HUES6 (cell line): ENCODE results near the gene CD79B.

Source experiments
- H3K27ac ChIP-seq: 2 replicates; pipeline ENCODE4 v1.7.0; 2013; ENCODE audit warnings: low read depth, mild to moderate bottlenecking, low read length, inconsistent platforms
- H3K27me3 ChIP-seq: 2 replicates; pipeline ENCODE4 v1.6.1; 2013; ENCODE audit warnings: low read length; ENCODE audit not compliant: control insufficient read depth, insufficient read depth
- H3K36me3 ChIP-seq: 2 replicates; pipeline ENCODE4 v1.6.1; 2013; ENCODE audit warnings: low read length; ENCODE audit not compliant: control insufficient read depth, insufficient read depth
- H3K4me1 ChIP-seq: 2 replicates; pipeline ENCODE4 v1.6.1; 2013; ENCODE audit warnings: low read length; ENCODE audit not compliant: control insufficient read depth, insufficient read depth
- H3K4me3 ChIP-seq: 2 replicates; pipeline ENCODE4 v1.5.1; 2013; ENCODE audit warnings: low read depth, low read length
- H3K9ac ChIP-seq: one replicate; pipeline ENCODE4 v1.6.1; 2013; ENCODE audit warnings: mild to moderate bottlenecking, low read length
- H3K9me3 ChIP-seq: 2 replicates; pipeline ENCODE4 v1.6.1; 2013; ENCODE audit warnings: low read depth, low read length; ENCODE audit not compliant: control insufficient read depth, insufficient read depth

Gene CD79B

DNA sequence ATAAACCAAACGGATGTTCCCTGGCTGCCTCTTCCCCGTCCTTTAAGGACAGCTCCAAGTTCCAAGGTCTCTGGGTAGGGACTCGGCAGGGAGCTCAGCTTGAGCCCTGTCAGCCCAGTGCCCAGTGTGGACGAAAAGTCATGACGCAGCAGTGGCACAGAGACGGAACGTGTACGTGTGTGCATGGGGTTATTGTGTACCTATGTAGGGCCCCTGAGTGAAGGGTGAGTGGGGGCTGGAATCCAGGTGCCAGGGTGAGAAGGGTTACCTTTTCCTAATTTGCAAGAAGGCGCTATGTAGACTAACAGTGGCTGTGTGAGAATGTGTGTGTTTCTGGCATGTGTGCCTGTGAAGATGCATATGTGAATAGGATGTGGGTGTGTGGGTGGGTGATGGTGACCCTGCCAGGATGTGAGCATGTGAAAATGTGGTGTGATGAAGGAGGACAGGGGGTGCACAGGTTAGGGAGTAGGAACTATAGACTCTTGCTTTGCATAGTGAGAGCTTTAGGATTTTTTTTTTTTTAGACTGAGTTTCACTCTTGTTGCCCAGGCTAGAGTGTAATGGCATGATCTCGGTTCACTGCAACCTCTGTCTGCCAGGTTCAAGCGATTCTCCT lies 34.6 kb upstream of the CD79B start:
- Histone ChIP-seq H3K9ac (no peak overlapping the region), H3K36me3 (no peaks in the 10 kb centered on the region), H3K27ac (no peak overlapping the region), H3K27me3 (no peaks in the 10 kb centered on the region), H3K4me3 (no peak overlapping the region), H3K9me3 (no peaks in the 10 kb centered on the region), H3K4me1 (peaks cover 9% of the 10 kb centered on the region)

DNA sequence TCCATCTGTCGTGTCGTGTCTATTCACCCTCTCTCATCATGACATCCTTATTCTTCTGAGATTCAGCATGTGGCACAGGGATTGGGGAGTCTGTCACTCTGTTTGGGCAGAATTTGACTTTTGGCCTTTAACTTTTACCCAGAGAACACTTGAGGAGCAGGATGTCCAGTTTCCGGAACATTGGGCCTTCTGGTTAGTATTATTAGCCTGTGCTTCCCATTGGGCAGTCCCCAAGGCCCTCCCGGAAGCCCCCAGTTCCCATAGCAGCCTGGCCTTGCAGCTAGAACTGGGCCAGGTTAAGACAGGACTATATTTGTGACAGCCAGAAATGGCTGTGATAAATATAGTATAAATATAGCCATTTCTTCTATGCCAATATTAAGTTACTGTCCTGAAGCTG lies 31.0 kb upstream of the CD79B start:
- Histone ChIP-seq H3K27ac (no peak overlapping the region), H3K27me3 (peaks cover 15% of the 10 kb centered on the region; the same call in 1 of the 2 replicates), H3K4me3 (no peak overlapping the region)

DNA sequence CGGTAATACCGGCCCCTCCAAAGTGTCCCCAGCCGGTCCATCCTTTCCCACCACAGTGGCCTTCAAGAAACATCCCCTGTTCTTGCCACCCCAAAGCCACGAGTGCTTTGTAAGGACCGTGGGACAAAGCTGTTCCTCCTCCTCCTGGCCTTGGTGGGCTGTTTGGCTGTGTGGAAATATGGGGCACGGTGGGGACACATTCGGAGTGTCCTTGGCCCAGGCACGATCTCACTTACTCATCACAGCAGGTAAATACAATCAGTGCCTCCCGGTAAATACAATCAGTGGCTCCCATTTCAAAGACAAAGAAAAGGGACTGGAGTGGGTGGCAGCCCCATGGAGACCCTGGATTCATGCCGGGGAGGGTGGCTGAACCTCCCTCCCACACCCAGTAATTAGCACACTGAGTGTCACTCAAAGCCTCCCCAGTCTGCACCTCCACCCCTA lies 30.2 kb upstream of the CD79B start:
- no peak overlapping the region for H3K9ac ChIP-seq
- peaks cover 31% of the 10 kb centered on the region for H3K4me1 ChIP-seq
- peaks cover 15% of the 10 kb centered on the region; the same call in 1 of the 2 replicates for H3K27me3 ChIP-seq
- peak overlapping the region; percentile 27 for H3K4me3 ChIP-seq
- H3K27ac ChIP-seq: no peak overlapping the region
- no peaks in the 10 kb centered on the region for H3K36me3 ChIP-seq
- no peaks in the 10 kb centered on the region for H3K9me3 ChIP-seq

More for the DNA sequence above, 31.0 kb upstream of the CD79B start:
- Histone ChIP-seq H3K4me1 (peaks cover 31% of the 10 kb centered on the region), H3K9ac (no peak overlapping the region), H3K36me3 (no peaks in the 10 kb centered on the region), H3K9me3 (no peaks in the 10 kb centered on the region)

DNA sequence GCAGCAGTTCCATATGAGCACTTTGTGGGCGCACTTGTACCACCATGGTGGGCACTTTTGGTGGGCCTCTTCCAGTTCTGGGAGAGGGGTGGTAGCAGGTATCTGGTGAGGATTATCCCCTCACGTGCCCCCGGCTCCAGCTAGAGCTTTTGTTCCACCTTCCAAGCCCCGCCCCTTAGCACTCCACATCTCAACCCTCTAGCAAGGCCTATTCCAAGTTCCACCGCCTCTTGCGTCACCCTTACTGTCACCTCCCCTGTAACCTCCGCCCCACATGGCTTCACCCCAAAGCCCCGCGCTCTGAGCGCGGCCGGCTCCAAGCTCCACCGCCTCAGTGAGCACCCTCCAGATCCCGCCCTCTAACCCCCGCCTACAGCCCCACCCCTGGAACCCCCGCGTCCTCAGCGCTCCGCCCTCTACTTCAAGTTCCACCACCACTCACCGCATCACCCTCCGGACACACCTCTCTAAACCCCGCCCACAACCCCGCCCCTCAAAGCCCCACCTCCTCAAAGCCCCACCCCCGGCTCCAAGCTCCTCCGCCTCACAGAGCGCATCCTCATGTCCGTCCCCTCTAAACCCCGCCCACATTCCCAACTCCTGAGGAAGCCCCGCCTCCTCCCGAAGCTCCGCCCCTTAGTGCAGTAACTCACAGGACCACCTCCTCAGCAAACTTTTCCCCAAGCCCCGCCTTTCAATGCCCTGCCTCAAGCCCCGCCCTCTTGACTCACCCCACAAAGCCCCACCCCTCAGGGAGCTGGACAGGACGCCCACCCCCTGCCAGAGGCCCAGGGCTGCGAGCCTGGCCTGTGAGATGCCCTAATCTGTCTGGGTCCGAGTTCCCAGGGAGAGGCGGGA lies 29.5 kb upstream of the CD79B start:
- H3K4me3 ChIP-seq: peak overlapping the region; percentile 56
- no peak overlapping the region for H3K27ac ChIP-seq
- peak overlapping the region; percentile 49 for H3K9ac ChIP-seq
- no peaks in the 10 kb centered on the region for H3K9me3 ChIP-seq
- H3K27me3 ChIP-seq: peaks cover 15% of the 10 kb centered on the region; the same call in 1 of the 2 replicates
- H3K36me3 ChIP-seq: no peaks in the 10 kb centered on the region
- H3K4me1 ChIP-seq: peaks cover 31% of the 10 kb centered on the region

DNA sequence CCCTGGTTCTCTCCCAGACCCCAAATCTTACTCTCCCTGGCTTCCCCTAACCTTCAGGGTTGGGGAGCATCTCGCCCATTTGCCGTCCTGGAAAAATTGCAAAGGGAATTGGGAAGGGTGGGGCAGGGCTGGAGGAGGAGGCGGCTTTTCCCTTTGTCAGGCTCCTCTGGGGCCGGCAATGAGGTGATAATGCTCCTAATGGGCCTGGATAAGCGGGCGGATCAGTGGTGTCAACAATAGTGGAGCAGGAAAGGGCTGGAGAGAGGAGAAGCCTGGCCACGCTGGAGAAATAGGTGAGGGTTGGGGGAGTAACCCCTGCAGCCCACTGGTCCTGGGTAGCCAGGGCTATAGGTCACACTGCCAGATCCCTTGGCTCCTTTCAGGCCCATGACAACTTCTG lies 28.3 kb upstream of the CD79B start:
- Histone ChIP-seq H3K9ac (no peak overlapping the region), H3K36me3 (no peaks in the 10 kb centered on the region), H3K27me3 (peaks cover 15% of the 10 kb centered on the region; the same call in 1 of the 2 replicates), H3K4me1 (peaks cover 31% of the 10 kb centered on the region), H3K9me3 (no peaks in the 10 kb centered on the region), H3K27ac (no peak overlapping the region), H3K4me3 (peak overlapping the region; percentile 56)

DNA sequence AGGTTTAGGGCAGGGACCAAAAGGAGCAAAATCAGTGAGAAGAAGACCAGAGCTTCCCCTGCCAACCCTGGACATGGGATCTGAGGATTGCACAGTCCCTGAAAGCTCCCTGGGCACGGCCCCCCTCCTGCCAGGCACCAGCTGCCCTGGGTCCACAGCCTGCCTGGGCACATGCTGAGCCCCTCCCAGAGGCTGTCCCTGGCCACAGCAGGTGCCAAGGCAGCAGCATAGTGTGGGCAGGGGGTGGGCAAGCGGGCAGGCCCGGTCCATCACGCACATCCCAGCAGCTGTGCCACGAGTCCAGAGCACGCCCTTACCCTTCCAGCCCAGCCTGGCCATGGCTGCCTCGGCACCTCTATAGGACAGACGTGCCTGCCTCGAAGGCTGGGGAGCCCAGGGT lies 27.9 kb upstream of the CD79B start:
- H3K27me3 ChIP-seq: peaks cover 15% of the 10 kb centered on the region; the same call in 1 of the 2 replicates
- H3K4me1 ChIP-seq: peaks cover 31% of the 10 kb centered on the region
- no peak overlapping the region for H3K27ac ChIP-seq
- H3K9ac ChIP-seq: no peak overlapping the region
- H3K36me3 ChIP-seq: no peaks in the 10 kb centered on the region
- H3K4me3 ChIP-seq: peak overlapping the region; percentile 56
- H3K9me3 ChIP-seq: no peaks in the 10 kb centered on the region

DNA sequence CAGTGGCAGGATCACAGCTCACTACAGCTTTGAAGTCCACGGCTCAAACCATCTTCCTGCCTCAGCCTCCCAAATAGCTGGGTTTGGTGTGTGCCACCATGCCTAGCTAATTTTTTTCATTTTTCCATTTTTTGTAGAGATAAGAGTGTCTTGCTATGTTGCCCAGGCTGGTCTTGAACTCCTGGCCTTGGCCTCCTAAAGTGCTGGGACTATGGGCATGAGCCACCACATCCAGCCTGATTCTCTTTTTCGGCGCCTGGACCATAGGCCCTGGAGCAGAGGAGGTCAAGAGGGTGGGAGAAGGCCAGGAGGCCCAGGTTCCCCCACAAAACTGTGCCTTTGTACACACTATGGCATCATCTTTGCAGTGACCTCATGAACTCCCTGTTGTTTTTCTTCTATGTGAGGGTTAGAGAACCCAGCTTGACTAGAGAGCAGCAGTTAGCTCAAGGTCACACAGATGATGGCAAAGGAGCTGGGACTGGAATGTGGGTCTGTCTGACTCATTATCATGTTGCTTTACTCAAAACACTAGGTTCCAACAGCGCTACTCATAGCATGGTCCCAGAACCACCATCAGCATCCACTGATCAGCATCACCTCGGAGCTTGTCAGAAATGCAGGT lies 24.3 kb upstream of the CD79B start:
- Histone ChIP-seq H3K9me3 (no peaks in the 10 kb centered on the region), H3K4me3 (no peak overlapping the region), H3K4me1 (peaks cover 22% of the 10 kb centered on the region), H3K27me3 (peaks cover 15% of the 10 kb centered on the region; the same call in 1 of the 2 replicates), H3K9ac (no peak overlapping the region), H3K36me3 (no peaks in the 10 kb centered on the region), H3K27ac (no peak overlapping the region)

DNA sequence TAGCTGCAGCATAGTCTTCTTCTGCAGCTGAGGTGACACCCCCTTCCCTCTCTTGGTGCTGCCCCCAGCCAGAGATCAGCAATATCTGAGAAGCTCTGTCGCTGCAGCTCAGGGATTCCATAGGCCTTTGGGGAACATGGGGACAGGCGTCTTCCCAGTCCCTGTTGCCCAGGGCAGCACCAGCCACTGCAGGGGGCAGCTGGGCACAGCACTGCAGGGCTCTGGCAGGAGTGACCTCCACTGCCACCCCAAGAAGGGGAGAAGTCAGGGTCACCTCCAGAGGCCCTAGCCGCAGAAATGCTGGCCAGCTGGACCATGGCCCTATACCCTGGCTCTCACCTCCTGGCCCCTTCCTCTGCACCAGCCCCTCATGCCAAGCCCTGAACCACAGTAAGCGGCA lies 23.7 kb upstream of the CD79B start:
- peaks cover 17% of the 10 kb centered on the region for H3K4me1 ChIP-seq
- no peaks in the 10 kb centered on the region for H3K9me3 ChIP-seq
- no peaks in the 10 kb centered on the region for H3K36me3 ChIP-seq
- peaks cover 14% of the 10 kb centered on the region; the same call in 1 of the 2 replicates for H3K27me3 ChIP-seq
- no peak overlapping the region for H3K4me3 ChIP-seq
- no peak overlapping the region for H3K27ac ChIP-seq
- H3K9ac ChIP-seq: no peak overlapping the region

- no peak overlapping the region for H3K9ac ChIP-seq
- H3K27me3 ChIP-seq: peaks cover 10% of the 10 kb centered on the region; the same call in 1 of the 2 replicates
- no peaks in the 10 kb centered on the region for H3K9me3 ChIP-seq
- H3K4me1 ChIP-seq: peaks cover 11% of the 10 kb centered on the region; the same call in 1 of the 2 replicates
- no peak overlapping the region for H3K4me3 ChIP-seq
- H3K36me3 ChIP-seq: no peaks in the 10 kb centered on the region
- H3K27ac ChIP-seq: no peak overlapping the region
Measured at GRCh38 chr17:63955232-63955631, 23.1 kb upstream of the CD79B start.

DNA sequence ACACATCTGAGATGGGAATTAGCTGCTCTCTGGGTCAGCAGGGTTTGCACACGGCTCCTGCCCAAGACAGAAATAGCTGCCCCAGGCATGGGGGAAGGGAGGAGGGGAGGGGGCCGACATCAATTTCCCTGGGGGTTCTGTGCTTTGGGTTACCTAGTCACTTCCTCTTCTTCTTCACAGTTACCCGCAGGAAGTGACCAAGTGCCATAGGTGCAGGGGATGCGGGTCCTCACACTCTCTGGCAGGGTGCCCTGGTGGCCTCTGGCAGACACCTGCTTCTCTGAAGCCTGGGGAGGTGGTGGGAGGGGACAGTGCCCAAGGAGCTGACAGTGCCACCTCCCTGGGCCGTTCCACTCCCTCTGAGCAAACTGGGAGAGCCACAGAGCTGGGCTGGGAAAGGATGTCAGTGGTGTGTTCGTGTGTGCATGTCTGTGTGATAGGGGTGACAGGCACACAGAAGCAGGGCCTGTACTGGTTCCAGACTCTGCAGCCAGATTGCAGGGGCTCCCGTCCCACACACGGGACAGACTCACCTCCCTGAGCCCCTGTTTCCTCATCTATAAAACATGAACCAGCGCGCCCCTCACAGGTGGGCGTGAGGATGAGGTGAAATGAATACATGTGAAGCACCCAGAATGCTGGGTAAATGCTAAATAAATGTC lies 22.4 kb upstream of the CD79B start:
- Histone ChIP-seq H3K27me3 (peaks cover 3% of the 10 kb centered on the region; the same call in 1 of the 2 replicates), H3K9ac (no peak overlapping the region), H3K36me3 (no peaks in the 10 kb centered on the region), H3K9me3 (no peaks in the 10 kb centered on the region), H3K4me1 (peaks cover 4% of the 10 kb centered on the region; the same call in 1 of the 2 replicates), H3K27ac (no peak overlapping the region), H3K4me3 (no peak overlapping the region)
